K562 (cell line): Measurements from ENCODE around the gene DSCAM. TPM values are rescaled to one million over a fixed set of nuclear protein-coding genes. Genes with fewer than 3 reads are reported as not detected.

Experiments used
- ATAC-seq: fragments of 200-7000 bp; cut with Tn5 transposase; 3 replicates; pipeline ENCODE4 v1.9.1; 2020; ENCODE audit warnings: moderate library complexity
- BruUV-seq: library from RNA; stranded (reverse); fragments of 400-500 nt; replicated peaks from 2 replicates; lab custom pipeline; 2021; lab: Mats Ljungman, UMichigan
- CTCF ChIA-PET: fragments of 300-600 bp; formaldehyde crosslinking; extraction: SDS; loops from one replicate; lab custom pipeline; 2021; ENCODE audit warnings: low intra/inter-chr PET ratio; lab: Yijun Ruan, JAX
- POLR2A ChIA-PET: fragments of 300-600, 350-650 bp; sonication (Branson Sonifier 250); formaldehyde crosslinking; extraction: SDS; loops from one replicate; lab custom pipeline; 2021; ENCODE audit warnings: antibody characterized with exemption, inconsistent platforms; lab: Yijun Ruan, JAX
- DNase-seq, 4 experiments: peaks; one replicate each; pipeline versions ENCODE4 v3.0.0 to v3.0.0-alpha.2; 2011 to 2018; ENCODE audit warnings: low spot score in 3 of 4, mixed read lengths in 3 of 4; ENCODE audit errors: extremely low read depth in 1 of 4
- FAIRE-seq: peaks from 2 replicates; lab custom pipeline; 2011; peaks lifted over from hg19 to GRCh38; lab: Jason Lieb, UNC
- H2AFZ ChIP-seq: 2 replicates; pipeline ENCODE4 v1.6.0; 2011; ENCODE audit warnings: low read depth, low read length, control low read depth, inconsistent platforms
- H3K27ac ChIP-seq: fragments of 200-600 bp; 3 replicates; pipeline ENCODE4 v1.8.0; 2011; ENCODE audit warnings: low read depth, mild to moderate bottlenecking, control low read depth, inconsistent platforms, low read length, moderate library complexity, mixed read lengths; ENCODE audit errors: extremely low read depth
- H3K27me3 ChIP-seq, 2 experiments: fragments of 300-600 bp in 1 of 2; 2 replicates in 1 of 2; 3 replicates in 1 of 2; pipeline versions ENCODE4 v1.6.0 to v1.8.0; 2011; ENCODE audit warnings: inconsistent platforms in 2 of 2, low read length in 2 of 2, mild to moderate bottlenecking in 1 of 2, mixed read lengths in 1 of 2, moderate library complexity in 1 of 2; ENCODE audit not compliant: control insufficient read depth in 2 of 2, insufficient read depth in 2 of 2
- H3K36me3 ChIP-seq: fragments of 300-600 bp; 3 replicates; pipeline ENCODE4 v1.8.0; 2011; ENCODE audit warnings: mild to moderate bottlenecking, low read length, inconsistent platforms; ENCODE audit not compliant: control insufficient read depth, insufficient read depth
- H3K4me1 ChIP-seq, 2 experiments: fragments of 200-600 bp in 1 of 2; replicated peaks in 1 of 2; 2 replicates in 1 of 2; 3 replicates in 1 of 2; pipeline versions ENCODE4 v1.5.1 to v1.8.0; 2011; ENCODE audit warnings: inconsistent platforms in 2 of 2, low read length in 2 of 2, mild to moderate bottlenecking in 1 of 2, mixed read lengths in 1 of 2, moderate library complexity in 1 of 2; ENCODE audit not compliant: control insufficient read depth in 2 of 2, insufficient read depth in 2 of 2
- H3K4me2 ChIP-seq: 2 replicates; pipeline ENCODE4 v1.6.1; 2011; ENCODE audit warnings: low read length, control low read depth, inconsistent platforms, mixed read lengths; ENCODE audit not compliant: insufficient read depth
- H3K4me3 ChIP-seq: fragments of 200-600 bp; sonication (generic), shearing (Covaris generic); 2 replicates; pipeline ENCODE4 v1.5.1; 2016; ENCODE audit warnings: control low read depth, inconsistent platforms
- H3K79me2 ChIP-seq: fragments of 200-600 bp; 3 replicates; pipeline ENCODE4 v1.8.0; 2011; ENCODE audit warnings: low read length, inconsistent platforms; ENCODE audit not compliant: control insufficient read depth, insufficient read depth
- H3K9ac ChIP-seq, 2 experiments: 2 replicates each; pipeline versions ENCODE4 v1.6.0 to v1.6.1; 2011; ENCODE audit warnings: low read depth in 2 of 2, low read length in 2 of 2, control low read depth in 1 of 2, inconsistent platforms in 1 of 2, mild to moderate bottlenecking in 1 of 2, mixed read lengths in 1 of 2; ENCODE audit not compliant: insufficient read depth in 1 of 2
- H3K9me1 ChIP-seq: one replicate; pipeline ENCODE4 v1.6.0; 2011; ENCODE audit warnings: inconsistent platforms, mild to moderate bottlenecking, low read length, moderate library complexity; ENCODE audit not compliant: control insufficient read depth, insufficient read depth
- H3K9me3 ChIP-seq: replicated peaks from 2 replicates; pipeline ENCODE4 v1.5.1; 2011; ENCODE audit warnings: low read depth, low read length, inconsistent platforms; ENCODE audit not compliant: control insufficient read depth, insufficient read depth
- H4K20me1 ChIP-seq: replicated peaks from 2 replicates; pipeline ENCODE4 v1.6.1; 2011; ENCODE audit warnings: low read length, inconsistent platforms, mixed read lengths; ENCODE audit not compliant: control insufficient read depth, insufficient read depth
- CBX3 ChIP-seq, 2 experiments: IDR thresholded peaks; 1 replicate in 1 of 2; 2 replicates in 1 of 2; pipeline ENCODE4 v1.6.1; 2012; ENCODE audit warnings: inconsistent platforms in 2 of 2, low read length in 2 of 2, borderline replicate concordance in 1 of 2, control low read depth in 1 of 2
- ELF2 ChIP-seq: fragments of 250-450 bp; sonication (Bioruptor Pico); IDR thresholded peaks from 2 replicates; pipeline ENCODE4 v1.5.0; 2021; ENCODE audit warnings: mild to moderate bottlenecking
- FOSL1 ChIP-seq: fragments of 200-800 bp; sonication (Bioruptor generic); conservative IDR thresholded peaks from 2 replicates; pipeline ENCODE4 v1.6.1; 2016; ENCODE audit warnings: missing genetic modification characterization, missing compliant biosample characterization
- GTF2E2 ChIP-seq: fragments of 200-800 bp; sonication (Bioruptor generic); IDR thresholded peaks from 2 replicates; pipeline ENCODE4 v1.6.1; 2016; ENCODE audit warnings: missing genetic modification characterization, missing compliant biosample characterization
- PURB ChIP-seq: sonication (generic); formaldehyde crosslinking; IDR thresholded peaks from 2 replicates; pipeline ENCODE4 v1.9.0; 2021; ENCODE audit warnings: low read depth, mild to moderate bottlenecking, missing genetic modification reagents
- RFX5 ChIP-seq: IDR thresholded peaks from 2 replicates; pipeline ENCODE4 v1.6.1; 2011; ENCODE audit warnings: low read depth, mild to moderate bottlenecking, improper control_type of control experiment, low read length
- SMARCC2 ChIP-seq: fragments of 450-650 bp; IDR thresholded peaks from 2 replicates; pipeline ENCODE4 v1.6.1; 2017; ENCODE audit warnings: antibody characterized with exemption, moderate library complexity, mild to moderate bottlenecking, low read depth
- TFAP4 ChIP-seq: sonication (generic); formaldehyde crosslinking; IDR thresholded peaks from 2 replicates; pipeline ENCODE4 v1.8.0; 2022; ENCODE audit warnings: missing genetic modification reagents, mild to moderate bottlenecking, moderate library complexity, borderline replicate concordance
- U2AF2 ChIP-seq: fragments of 200-400 bp; formaldehyde crosslinking; optimal IDR thresholded peaks from 2 replicates; pipeline ENCODE3; 2017; ENCODE audit warnings: low read depth, mild to moderate bottlenecking, low read length
- XRCC5 ChIP-seq: fragments of 200-400 bp; formaldehyde crosslinking; IDR thresholded peaks from 2 replicates; pipeline ENCODE4 v1.6.1; 2017; ENCODE audit warnings: low read depth, mild to moderate bottlenecking, low read length
- ZNF121 ChIP-seq: sonication (generic); formaldehyde crosslinking; conservative IDR thresholded peaks from 2 replicates; pipeline ENCODE4 v1.8.0; 2022; ENCODE audit warnings: missing genetic modification reagents
- ZNF699 ChIP-seq: fragments of 250-450 bp; sonication (Bioruptor Pico); IDR thresholded peaks from 2 replicates; pipeline ENCODE4 v1.8.0; 2021; ENCODE audit warnings: mild to moderate bottlenecking, moderate library complexity; ENCODE audit not compliant: insufficient replicate concordance
- WGBS: fragments of 100-300 bp; shearing (Covaris generic); methylation state at CpG from one replicate; pipeline ENCODE4 v1.1.6; 2016; ENCODE audit warnings: low coverage, mixed read lengths; ENCODE audit not compliant: insufficient coverage; ENCODE audit errors: missing lambda C conversion rate; 5-methylcytosine and 5-hydroxymethylcytosine counted together
- in situ Hi-C: fragments of 300-500 bp; cut with MboI; formaldehyde crosslinking; loops from 4 replicates; pipeline ENCODE4 v1.15.0; 2018; ENCODE audit warnings: inconsistent platforms, mixed read lengths
- intact Hi-C: fragments of 100-400 bp; cut with micrococcal nuclease; formaldehyde crosslinking; loops from 2 replicates; pipeline ENCODE4 v1.14.2; 2022
- polyA plus RNA-seq, 8 experiments: library from polyadenylated mRNA; depleted of rRNA in 4 of 8; stranded (reverse) in 5 of 8; unstranded in 3 of 8; fragments of >200 nt; fragmentation: Nextera tagmentation in 2 of 8; fragmentation: Illumina TruSeq in 1 of 8; extraction: Ambion mirVana in 2 of 8; extraction: Trizol in 1 of 8; gene quantifications; 2 replicates each; pipeline versions ENCODE4 v1.2.1 to v1.2.3, GENCODE V29; 2011 to 2014; ENCODE audit warnings: inconsistent platforms in 1 of 8, missing spikeins in 1 of 8
- total RNA-seq, 7 experiments: library from RNA; depleted of rRNA in 6 of 7; stranded (reverse); fragments of >200 nt in 6 of 7; fragmentation: Illumina TruSeq in 2 of 7; extraction: Trizol in 2 of 7; gene quantifications; 2 replicates each; pipeline versions ENCODE4 v1.2.1 to v1.2.3, GENCODE V29; 2011 to 2021; ENCODE audit warnings: low replicate concordance in 1 of 7
- TF ChIP-seq, protein P1 (sequence below): fragments of 450-650 bp; IDR thresholded peaks from 2 replicates; pipeline ENCODE4 v1.6.1; 2017; ENCODE audit warnings: antibody characterized with exemption, mild to moderate bottlenecking
- TF ChIP-seq, protein P2 (sequence below), 2 experiments: IDR thresholded peaks; 2 replicates each; pipeline ENCODE4 v1.6.1; 2011; ENCODE audit warnings: borderline replicate concordance in 1 of 2, control low read depth in 1 of 2, low read depth in 1 of 2, low read length in 1 of 2, mild to moderate bottlenecking in 1 of 2, mixed read lengths in 1 of 2, moderate library complexity in 1 of 2; ENCODE audit not compliant: insufficient read depth in 1 of 2, insufficient read length in 1 of 2, poor library complexity in 1 of 2, severe bottlenecking in 1 of 2; ENCODE audit errors: extremely low read depth in 1 of 2
- TF ChIP-seq, protein P3 (sequence below): sonication (generic); formaldehyde crosslinking; IDR thresholded peaks from 2 replicates; pipeline ENCODE4 v1.8.1; 2023; ENCODE audit warnings: mild to moderate bottlenecking, missing genetic modification reagents

The DSCAM gene
- total and polyA plus RNA-seq, 9 of the 15 experiments (the other 6 are each of a cell fraction or from before 2014, with no cell fraction given), result not detected

DNA sequence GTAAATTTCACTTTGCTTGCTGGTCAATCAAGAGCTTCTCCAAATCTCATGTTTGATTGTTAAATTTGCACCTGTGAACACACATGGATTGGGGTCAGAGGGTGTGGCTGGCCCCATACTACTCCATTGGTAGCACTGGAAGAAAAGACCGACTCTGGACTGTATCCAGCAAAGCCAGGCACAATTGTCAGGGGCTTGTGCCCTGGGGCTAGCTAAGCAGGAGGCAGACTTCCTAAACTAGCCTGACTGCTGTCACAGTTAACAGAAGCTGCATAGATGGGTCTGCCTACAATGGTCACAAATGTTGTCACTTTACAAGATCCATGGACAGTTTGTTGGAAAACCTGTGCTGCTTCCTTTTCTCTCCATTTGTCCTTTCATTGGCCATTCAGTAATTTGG, 421.0 kb downstream of the DSCAM start:
- H4K20me1 ChIP-seq, result no peaks in the 10 kb centered on the region
- no peak overlapping the region for H3K9ac ChIP-seq
- no peak overlapping the region for H3K4me3 ChIP-seq
- H3K27me3 ChIP-seq, result no peaks in the 10 kb centered on the region
- no peaks in the 10 kb centered on the region for H3K9me1 ChIP-seq
- FAIRE-seq (no peak), DNase-seq (no peak), ATAC-seq (no peak)
- H3K4me1 ChIP-seq, result no peaks in the 10 kb centered on the region
- no peak overlapping the region for H2AFZ ChIP-seq
- H3K79me2 ChIP-seq, result no peaks in the 10 kb centered on the region
- POLR2A ChIA-PET, result no interaction called here
- WGBS, result 7% methylated on average over 1 of the region's 1 CpG
- TF ChIP-seq ZNF121 (CRISPR knock-in tag) (no peak), TFAP4 (CRISPR knock-in tag) (no peak), RFX5 (no peak), ELF2 (CRISPR knock-in tag) (no peak), FOSL1 (no peak), ZNF699 (CRISPR knock-in tag) (no peak), SMARCC2 (no peak), CBX3 (IDR thresholded peaks at IDR 0.05; ENCODE audit: borderline replicate concordance in 1 of 2, low read length in 2 of 2) (no peak), U2AF2 (no peak), GTF2E2 (no peak), XRCC5 (no peak), PURB (CRISPR knock-in tag) (no peak)
- TF ChIP-seq, protein P1, sequence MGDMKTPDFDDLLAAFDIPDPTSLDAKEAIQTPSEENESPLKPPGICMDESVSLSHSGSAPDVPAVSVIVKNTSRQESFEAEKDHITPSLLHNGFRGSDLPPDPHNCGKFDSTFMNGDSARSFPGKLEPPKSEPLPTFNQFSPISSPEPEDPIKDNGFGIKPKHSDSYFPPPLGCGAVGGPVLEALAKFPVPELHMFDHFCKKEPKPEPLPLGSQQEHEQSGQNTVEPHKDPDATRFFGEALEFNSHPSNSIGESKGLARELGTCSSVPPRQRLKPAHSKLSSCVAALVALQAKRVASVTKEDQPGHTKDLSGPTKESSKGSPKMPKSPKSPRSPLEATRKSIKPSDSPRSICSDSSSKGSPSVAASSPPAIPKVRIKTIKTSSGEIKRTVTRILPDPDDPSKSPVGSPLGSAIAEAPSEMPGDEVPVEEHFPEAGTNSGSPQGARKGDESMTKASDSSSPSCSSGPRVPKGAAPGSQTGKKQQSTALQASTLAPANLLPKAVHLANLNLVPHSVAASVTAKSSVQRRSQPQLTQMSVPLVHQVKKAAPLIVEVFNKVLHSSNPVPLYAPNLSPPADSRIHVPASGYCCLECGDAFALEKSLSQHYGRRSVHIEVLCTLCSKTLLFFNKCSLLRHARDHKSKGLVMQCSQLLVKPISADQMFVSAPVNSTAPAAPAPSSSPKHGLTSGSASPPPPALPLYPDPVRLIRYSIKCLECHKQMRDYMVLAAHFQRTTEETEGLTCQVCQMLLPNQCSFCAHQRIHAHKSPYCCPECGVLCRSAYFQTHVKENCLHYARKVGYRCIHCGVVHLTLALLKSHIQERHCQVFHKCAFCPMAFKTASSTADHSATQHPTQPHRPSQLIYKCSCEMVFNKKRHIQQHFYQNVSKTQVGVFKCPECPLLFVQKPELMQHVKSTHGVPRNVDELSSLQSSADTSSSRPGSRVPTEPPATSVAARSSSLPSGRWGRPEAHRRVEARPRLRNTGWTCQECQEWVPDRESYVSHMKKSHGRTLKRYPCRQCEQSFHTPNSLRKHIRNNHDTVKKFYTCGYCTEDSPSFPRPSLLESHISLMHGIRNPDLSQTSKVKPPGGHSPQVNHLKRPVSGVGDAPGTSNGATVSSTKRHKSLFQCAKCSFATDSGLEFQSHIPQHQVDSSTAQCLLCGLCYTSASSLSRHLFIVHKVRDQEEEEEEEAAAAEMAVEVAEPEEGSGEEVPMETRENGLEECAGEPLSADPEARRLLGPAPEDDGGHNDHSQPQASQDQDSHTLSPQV, result no peak
- TF ChIP-seq, protein P2, sequence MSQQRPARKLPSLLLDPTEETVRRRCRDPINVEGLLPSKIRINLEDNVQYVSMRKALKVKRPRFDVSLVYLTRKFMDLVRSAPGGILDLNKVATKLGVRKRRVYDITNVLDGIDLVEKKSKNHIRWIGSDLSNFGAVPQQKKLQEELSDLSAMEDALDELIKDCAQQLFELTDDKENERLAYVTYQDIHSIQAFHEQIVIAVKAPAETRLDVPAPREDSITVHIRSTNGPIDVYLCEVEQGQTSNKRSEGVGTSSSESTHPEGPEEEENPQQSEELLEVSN (IDR thresholded peaks at IDR 0.05; ENCODE audit: borderline replicate concordance in 1 of 2, extremely low read depth in 1 of 2, insufficient read depth in 1 of 2, insufficient read length in 1 of 2, low read depth in 1 of 2, low read length in 1 of 2, poor library complexity in 1 of 2, severe bottlenecking in 1 of 2), result no peak
- TF ChIP-seq, protein P3, sequence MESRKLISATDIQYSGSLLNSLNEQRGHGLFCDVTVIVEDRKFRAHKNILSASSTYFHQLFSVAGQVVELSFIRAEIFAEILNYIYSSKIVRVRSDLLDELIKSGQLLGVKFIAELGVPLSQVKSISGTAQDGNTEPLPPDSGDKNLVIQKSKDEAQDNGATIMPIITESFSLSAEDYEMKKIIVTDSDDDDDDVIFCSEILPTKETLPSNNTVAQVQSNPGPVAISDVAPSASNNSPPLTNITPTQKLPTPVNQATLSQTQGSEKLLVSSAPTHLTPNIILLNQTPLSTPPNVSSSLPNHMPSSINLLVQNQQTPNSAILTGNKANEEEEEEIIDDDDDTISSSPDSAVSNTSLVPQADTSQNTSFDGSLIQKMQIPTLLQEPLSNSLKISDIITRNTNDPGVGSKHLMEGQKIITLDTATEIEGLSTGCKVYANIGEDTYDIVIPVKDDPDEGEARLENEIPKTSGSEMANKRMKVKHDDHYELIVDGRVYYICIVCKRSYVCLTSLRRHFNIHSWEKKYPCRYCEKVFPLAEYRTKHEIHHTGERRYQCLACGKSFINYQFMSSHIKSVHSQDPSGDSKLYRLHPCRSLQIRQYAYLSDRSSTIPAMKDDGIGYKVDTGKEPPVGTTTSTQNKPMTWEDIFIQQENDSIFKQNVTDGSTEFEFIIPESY (CRISPR knock-in tag), result no peak
- TF ChIP-seq, all 486 proteins: peak for 0
- intact Hi-C loops (no loop called here), in situ Hi-C loops (no loop called here)
- Histone ChIP-seq H3K36me3 (no peaks in the 10 kb centered on the region), H3K4me2 (no peak overlapping the region), H3K27ac (no peak overlapping the region), H3K9me3 (no peaks in the 10 kb centered on the region; the same call in 1 of the 2 replicates)
- CTCF ChIA-PET, result no interaction called here
- no TSS peak for BruUV-seq
